Measurements from ENCODE around the gene NRP2. TPM values are rescaled to one million over a fixed set of nuclear protein-coding genes. Genes with fewer than 3 reads are reported as not detected.

The NRP2 gene
- total and polyA plus RNA-seq, 4 donors, result 3.8 to 17.7 (median 12.2) TPM

GRCh38 chr2:205771031-205771430 is 88.7 kb downstream of the NRP2 start:
- no peaks in the 10 kb centered on the region for H3K27me3 ChIP-seq (ENCODE audit: control insufficient read depth in 4 of 4, insufficient read depth in 4 of 4, low read length in 3 of 4)
- no peak for DNase-seq (ENCODE audit: low spot score)
- WGBS, result 60% methylated on average over 10 of the region's 10 CpGs
- H3K4me1 ChIP-seq (ENCODE audit: control insufficient read depth in 4 of 4, insufficient read depth in 4 of 4, low read length in 3 of 4), result peaks cover 0 to 9% (median 0%) of the 10 kb centered on the region in 4 donors
- no peak overlapping the region for H3K4me3 ChIP-seq (ENCODE audit: low read depth in 1 of 3, low read length in 3 of 3)
- H3K9me3 ChIP-seq (ENCODE audit: control insufficient read depth in 4 of 4, low read length in 3 of 4), result no peaks in the 10 kb centered on the region
- H3K9ac ChIP-seq (ENCODE audit: low read depth in 1 of 2, low read length in 2 of 2), result no peak overlapping the region
- H3K27ac ChIP-seq (ENCODE audit: low read depth in 1 of 2, low read length in 2 of 2), result no peak overlapping the region
- H3K36me3 ChIP-seq (ENCODE audit: control insufficient read depth in 4 of 4, insufficient read depth in 3 of 4, low read depth in 1 of 4, low read length in 3 of 4), result no peaks in the 10 kb centered on the region
- no peak for TF ChIP-seq NR2F2 (IDR thresholded peaks at IDR 0.05)
- TF ChIP-seq CTCF (IDR thresholded peaks at IDR 0.05; ENCODE audit: low read depth, low read length, missing input control), result no peak
- no peak for TF ChIP-seq MAX (IDR thresholded peaks at IDR 0.05)
- TF ChIP-seq FOXA1 (IDR thresholded peaks at IDR 0.05), result no peak
- TF ChIP-seq EGR1 (IDR thresholded peaks at IDR 0.05; ENCODE audit: low read depth in 2 of 2), result no peak
- TF ChIP-seq RAD21 (IDR thresholded peaks at IDR 0.05), result no peak
- no peak for TF ChIP-seq FOXA2 (IDR thresholded peaks at IDR 0.05)
- TF ChIP-seq GABPA (IDR thresholded peaks at IDR 0.05 in 1 of 2, conservative IDR thresholded peaks at IDR 0.05 in 1 of 2), result no peak
- no peak for TF ChIP-seq RXRA (IDR thresholded peaks at IDR 0.05)
- TF ChIP-seq JUND (IDR thresholded peaks at IDR 0.05), result no peak

DNA sequence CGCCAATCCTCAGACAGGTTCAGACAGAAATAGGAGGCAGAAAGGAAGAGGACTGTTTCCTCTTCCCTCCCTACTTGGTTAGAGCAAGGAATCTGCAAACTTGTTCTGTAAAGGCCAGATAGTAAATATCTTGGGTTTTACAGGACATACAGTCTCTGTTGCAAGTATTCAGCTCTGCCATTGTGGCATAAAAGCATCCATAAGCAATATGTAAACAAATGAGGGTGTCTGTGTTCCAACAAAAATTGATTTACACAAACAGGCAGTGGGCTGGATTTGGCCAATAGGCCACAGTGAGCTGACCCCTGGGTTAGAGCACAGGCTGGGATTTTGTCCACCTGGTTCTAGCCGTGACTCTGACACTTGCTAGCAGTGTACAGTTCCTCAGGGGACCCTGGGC is 89.4 kb downstream of the NRP2 start:
- no peak overlapping the region for H3K4me3 ChIP-seq (ENCODE audit: low read depth in 1 of 3, low read length in 3 of 3)
- TF ChIP-seq SP1 (IDR thresholded peaks at IDR 0.05) (no peak), REST (IDR thresholded peaks at IDR 0.05) (no peak), NR2F2 (IDR thresholded peaks at IDR 0.05) (no peak), RAD21 (IDR thresholded peaks at IDR 0.05) (no peak), EGR1 (IDR thresholded peaks at IDR 0.05; ENCODE audit: low read depth in 2 of 2) (no peak), FOXA2 (IDR thresholded peaks at IDR 0.05) (no peak), JUND (IDR thresholded peaks at IDR 0.05) (no peak), FOXA1 (IDR thresholded peaks at IDR 0.05) (no peak), MAX (IDR thresholded peaks at IDR 0.05) (no peak), YY1 (IDR thresholded peaks at IDR 0.05) (no peak)
- TF ChIP-seq, protein P1, sequence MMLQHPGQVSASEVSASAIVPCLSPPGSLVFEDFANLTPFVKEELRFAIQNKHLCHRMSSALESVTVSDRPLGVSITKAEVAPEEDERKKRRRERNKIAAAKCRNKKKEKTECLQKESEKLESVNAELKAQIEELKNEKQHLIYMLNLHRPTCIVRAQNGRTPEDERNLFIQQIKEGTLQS (IDR thresholded peaks at IDR 0.05), result no peak
- H3K27ac ChIP-seq (ENCODE audit: low read depth in 1 of 2, low read length in 2 of 2), result no peak overlapping the region
- H3K27me3 ChIP-seq (ENCODE audit: control insufficient read depth in 4 of 4, insufficient read depth in 4 of 4, low read length in 3 of 4), result no peaks in the 10 kb centered on the region
- H3K4me1 ChIP-seq (ENCODE audit: control insufficient read depth in 4 of 4, insufficient read depth in 4 of 4, low read length in 3 of 4), result peaks cover 0 to 13% (median under 1%) of the 10 kb centered on the region in 4 donors
- no peak for DNase-seq (ENCODE audit: low spot score)
- H3K9me3 ChIP-seq (ENCODE audit: control insufficient read depth in 4 of 4, low read length in 3 of 4), result no peaks in the 10 kb centered on the region
- WGBS, result 58% methylated on average over 2 of the region's 2 CpGs
- no peaks in the 10 kb centered on the region for H3K36me3 ChIP-seq (ENCODE audit: control insufficient read depth in 4 of 4, insufficient read depth in 3 of 4, low read depth in 1 of 4, low read length in 3 of 4)
- no peak overlapping the region for H3K9ac ChIP-seq (ENCODE audit: low read depth in 1 of 2, low read length in 2 of 2)
